Sigmoid colon (tissue), 7 donors: ENCODE data around the gene MYLIP. TPM values are rescaled to one million over a fixed set of nuclear protein-coding genes. Genes with fewer than 3 reads are reported as not detected.
A peak's percentile ranks its signal among the peaks of the same experiment; 100 is the strongest.

Experiments used
- DNase-seq: peaks from one replicate; pipeline ENCODE4 v3.0.0-alpha.2; 2019
- H3K27ac ChIP-seq, 4 donors: fragments of 200-600 bp; sonication (generic); one replicate each; pipeline ENCODE4 v1.5.1; 2016 to 2019; ENCODE audit warnings: mild to moderate bottlenecking in 1 of 4
- H3K27me3 ChIP-seq, 3 donors: fragments of 200-600 bp; sonication (generic); one replicate each; pipeline ENCODE4 v1.5.1; 2019; ENCODE audit warnings: mild to moderate bottlenecking in 1 of 3
- H3K36me3 ChIP-seq, 4 donors: fragments of 200-600 bp; sonication (generic); one replicate each; pipeline ENCODE4 v1.5.1; 2016 to 2019
- H3K4me1 ChIP-seq, 4 donors: fragments of 200-600 bp; sonication (generic); one replicate each; pipeline ENCODE4 v1.5.1; 2017 to 2019
- H3K4me3 ChIP-seq, 4 donors: fragments of 200-600 bp; sonication (generic); one replicate each; pipeline ENCODE4 v1.5.1; 2017 to 2019; ENCODE audit warnings: mild to moderate bottlenecking in 2 of 4, moderate library complexity in 1 of 4
- H3K9me3 ChIP-seq, 4 donors: fragments of 200-600 bp in 3 of 4; sonication (generic) in 3 of 4; one replicate each; pipeline versions ENCODE4 v1.5.1 to v1.6.1; 2013 to 2019
- EP300 ChIP-seq, 4 donors: sonication (generic); formaldehyde crosslinking; IDR thresholded peaks; one replicate each; pipeline ENCODE4 v1.6.1; 2017; ENCODE audit warnings: antibody characterized with exemption in 4 of 4
- POLR2A ChIP-seq, 2 donors: fragments of 450-650 bp; IDR thresholded peaks; one replicate each; pipeline ENCODE4 v1.6.1; 2016; ENCODE audit warnings: antibody characterized with exemption in 2 of 2, mild to moderate bottlenecking in 2 of 2, moderate library complexity in 2 of 2
- POLR2AphosphoS5 ChIP-seq, 4 donors: sonication (generic); formaldehyde crosslinking; IDR thresholded peaks; one replicate each; pipeline ENCODE4 v1.6.1; 2017; ENCODE audit warnings: antibody characterized with exemption in 4 of 4
- WGBS, 2 donors: extraction: QIAGEN DNeasy Blood & Tissue Kit; methylation state at CpG; one replicate each; pipeline ENCODE4 v1.1.7; 2013; 5-methylcytosine and 5-hydroxymethylcytosine counted together
- intact Hi-C: fragments of 100-400 bp; cut with DNase I; formaldehyde crosslinking; loops from one replicate; pipeline ENCODE4 v1.15.1; 2023
- polyA plus RNA-seq, 3 donors: library from polyadenylated mRNA; stranded (reverse); fragments of 200-250 nt; gene quantifications; one replicate each; pipeline ENCODE4 v1.2.3, GENCODE V29; 2013
- total RNA-seq, 4 donors: library from RNA; depleted of rRNA; stranded (reverse); fragments of >200 nt; gene quantifications; one replicate each; pipeline ENCODE4 v1.1.0, GENCODE V29; 2016
- TF ChIP-seq, protein P1 (sequence below), 4 experiments: fragments of 450-650 bp in 3 of 4; fragments of 200-600 bp in 1 of 4; IDR thresholded peaks; one replicate each; pipeline ENCODE4 v1.5.1; 2016 to 2019; ENCODE audit warnings: antibody characterized with exemption in 4 of 4, mild to moderate bottlenecking in 3 of 4, moderate library complexity in 2 of 4
- donor health status: healthy with polysubstance abuse.
- donor health status: Bipolar disorder and iron deficiency.
- donor health status: healthy.

MYLIP gene
- total and polyA plus RNA-seq, 7 donors, result 13.4 to 50.0 (median 21.6) TPM

DNA sequence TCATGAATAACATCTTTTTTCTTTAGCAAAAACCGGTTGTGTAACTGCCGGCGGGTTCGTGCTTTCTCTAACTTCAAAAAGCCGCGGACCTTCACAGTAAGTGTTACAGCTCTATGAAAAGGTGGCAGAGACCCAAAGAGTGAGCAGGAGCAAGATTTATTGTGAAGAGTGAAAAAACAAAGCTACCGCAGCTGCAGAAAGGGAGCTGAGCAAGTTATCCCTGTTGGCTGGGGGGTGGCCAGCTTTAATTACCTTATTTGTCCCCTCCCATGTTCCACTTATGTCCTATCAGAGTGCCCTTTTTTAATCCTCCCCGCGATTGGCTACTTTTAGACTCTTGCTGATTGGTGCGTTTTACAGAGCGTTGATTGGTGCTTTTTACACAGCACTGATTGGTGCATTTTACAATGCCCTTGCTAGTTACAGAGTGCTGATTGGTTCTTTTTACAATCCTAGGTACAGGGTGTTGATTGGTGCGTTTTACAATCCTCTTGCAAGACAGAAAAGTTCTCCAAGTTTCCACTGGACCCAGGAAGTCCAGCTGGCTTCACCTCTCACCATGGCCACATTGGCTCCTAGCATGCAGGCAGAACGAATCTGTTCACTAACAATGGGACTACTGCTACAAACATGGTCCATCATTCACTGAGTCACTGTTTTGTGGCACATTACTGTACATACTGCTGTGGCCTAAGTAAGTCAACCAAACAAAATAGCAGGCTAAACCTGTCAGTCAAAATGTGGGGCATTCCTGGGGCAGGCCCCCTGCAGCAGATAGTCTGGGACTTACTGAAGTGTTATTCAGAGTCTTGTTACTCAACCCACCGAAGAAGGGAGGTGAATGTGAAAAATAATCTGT is 52.8 kb downstream of the MYLIP start:
- TF ChIP-seq, protein P1, sequence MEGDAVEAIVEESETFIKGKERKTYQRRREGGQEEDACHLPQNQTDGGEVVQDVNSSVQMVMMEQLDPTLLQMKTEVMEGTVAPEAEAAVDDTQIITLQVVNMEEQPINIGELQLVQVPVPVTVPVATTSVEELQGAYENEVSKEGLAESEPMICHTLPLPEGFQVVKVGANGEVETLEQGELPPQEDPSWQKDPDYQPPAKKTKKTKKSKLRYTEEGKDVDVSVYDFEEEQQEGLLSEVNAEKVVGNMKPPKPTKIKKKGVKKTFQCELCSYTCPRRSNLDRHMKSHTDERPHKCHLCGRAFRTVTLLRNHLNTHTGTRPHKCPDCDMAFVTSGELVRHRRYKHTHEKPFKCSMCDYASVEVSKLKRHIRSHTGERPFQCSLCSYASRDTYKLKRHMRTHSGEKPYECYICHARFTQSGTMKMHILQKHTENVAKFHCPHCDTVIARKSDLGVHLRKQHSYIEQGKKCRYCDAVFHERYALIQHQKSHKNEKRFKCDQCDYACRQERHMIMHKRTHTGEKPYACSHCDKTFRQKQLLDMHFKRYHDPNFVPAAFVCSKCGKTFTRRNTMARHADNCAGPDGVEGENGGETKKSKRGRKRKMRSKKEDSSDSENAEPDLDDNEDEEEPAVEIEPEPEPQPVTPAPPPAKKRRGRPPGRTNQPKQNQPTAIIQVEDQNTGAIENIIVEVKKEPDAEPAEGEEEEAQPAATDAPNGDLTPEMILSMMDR (IDR thresholded peaks at IDR 0.05), result no peak
- TF ChIP-seq POLR2AphosphoS5 (IDR thresholded peaks at IDR 0.05), result no peak
- no peak for TF ChIP-seq EP300 (IDR thresholded peaks at IDR 0.05)
- TF ChIP-seq POLR2A (IDR thresholded peaks at IDR 0.05), result no peak
- intact Hi-C loops, result loop anchor here (5.0 kb wide), 1 partner anchor 49 kb away; no protein-coding TSS in a partner anchor
- Histone ChIP-seq H3K4me1 (peaks cover 0 to 7% (median 4%) of the 10 kb centered on the region in 4 donors), H3K27ac (no peak overlapping the region), H3K9me3 (no peaks in the 10 kb centered on the region), H3K27me3 (no peaks in the 10 kb centered on the region), H3K36me3 (no peaks in the 10 kb centered on the region), H3K4me3 (no peak overlapping the region)
- 90 to 92% methylated on average over 14 of the region's 14 CpGs for WGBS, 2 donors
- no peak for DNase-seq

DNA sequence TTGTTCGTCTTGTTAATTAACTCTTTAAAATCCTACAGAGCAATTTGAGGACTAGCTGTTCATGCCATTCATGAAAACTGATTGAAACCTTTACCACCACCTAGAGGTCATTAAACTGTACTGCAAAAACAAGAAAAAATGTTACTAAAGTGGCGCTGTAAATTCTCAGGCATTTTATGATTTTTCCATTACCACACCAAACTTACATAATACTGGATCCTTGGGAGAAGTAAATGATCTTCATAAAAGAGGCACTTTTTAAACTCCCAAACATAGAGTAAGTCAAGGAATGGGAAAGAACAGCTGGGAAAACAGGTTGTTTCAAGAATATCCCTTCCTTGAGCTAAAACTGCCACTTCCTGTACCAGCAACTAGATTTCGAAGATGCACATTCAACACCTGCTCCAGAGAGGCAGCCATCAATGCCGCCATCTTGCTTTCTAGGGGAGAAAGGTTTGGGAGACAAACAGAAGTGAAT is 54.3 kb downstream of the MYLIP start:
- H3K4me3 ChIP-seq, result no peak overlapping the region

DNA sequence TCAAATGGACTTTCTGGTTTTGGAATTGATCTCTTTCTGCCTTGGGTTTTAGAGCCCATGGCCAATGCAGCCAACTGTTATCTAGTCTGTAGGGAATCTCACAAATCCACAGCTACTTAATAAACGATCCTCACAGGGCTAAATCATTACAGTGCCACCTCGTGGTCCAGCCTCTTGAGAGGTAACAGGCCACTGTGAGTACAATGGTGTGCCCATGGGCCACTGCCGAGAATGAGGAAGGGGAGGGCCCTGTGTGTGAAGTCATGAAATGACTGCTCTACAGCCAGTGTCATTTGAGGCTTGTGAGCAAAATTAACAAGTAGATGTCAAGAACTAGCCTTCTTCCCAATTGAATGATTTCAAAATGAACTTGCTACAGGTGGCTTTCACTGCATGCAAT is 55.2 kb downstream of the MYLIP start:
- intact Hi-C loops, result loop anchor here (5.0 kb wide), 1 partner anchor 52 kb away; no protein-coding TSS in a partner anchor
- H3K4me3 ChIP-seq, result no peak overlapping the region
- no peaks in the 10 kb centered on the region for H3K36me3 ChIP-seq
- H3K27ac ChIP-seq, result no peak overlapping the region
- H3K27me3 ChIP-seq, result no peaks in the 10 kb centered on the region
- no peaks in the 10 kb centered on the region for H3K9me3 ChIP-seq
- TF ChIP-seq POLR2AphosphoS5 (IDR thresholded peaks at IDR 0.05) (no peak), EP300 (IDR thresholded peaks at IDR 0.05) (no peak), POLR2A (IDR thresholded peaks at IDR 0.05) (no peak)
- TF ChIP-seq, protein P1 (IDR thresholded peaks at IDR 0.05), result no peak
- WGBS, 2 donors, result 28 to 52% methylated on average over 3 of the region's 3 CpGs
- DNase-seq, result no peak
- H3K4me1 ChIP-seq, result peaks cover 0 to 13% (median 4%) of the 10 kb centered on the region in 4 donors

More for the DNA sequence above, 54.3 kb downstream of the MYLIP start:
- H3K27ac ChIP-seq, result peak overlapping the region in 1 of 4 donors; percentile 38
- no peaks in the 10 kb centered on the region for H3K27me3 ChIP-seq
- no peaks in the 10 kb centered on the region for H3K9me3 ChIP-seq
- no peaks in the 10 kb centered on the region for H3K36me3 ChIP-seq
- no peak for DNase-seq
- intact Hi-C loops, result loop anchor here (1.0 to 5.0 kb wide), 2 partner anchors 51 to 492 kb away; no protein-coding TSS in a partner anchor
- peaks cover 0 to 12% (median 4%) of the 10 kb centered on the region in 4 donors for H3K4me1 ChIP-seq
- TF ChIP-seq POLR2A (IDR thresholded peaks at IDR 0.05) (no peak), POLR2AphosphoS5 (IDR thresholded peaks at IDR 0.05) (peak in 2 of 4 donors; percentile 15 to 28)
- TF ChIP-seq, protein P1 (IDR thresholded peaks at IDR 0.05), result peak; percentile 23 to 79 (median 64)
- WGBS, 2 donors, result 16 to 22% methylated on average over 4 of the region's 4 CpGs

GRCh38 chr6:16184551-16184950 is 55.7 kb downstream of the MYLIP start:
- 19 to 74% methylated on average over 3 of the region's 3 CpGs for WGBS, 2 donors
- Histone ChIP-seq H3K36me3 (no peaks in the 10 kb centered on the region), H3K27ac (no peak overlapping the region), H3K9me3 (no peaks in the 10 kb centered on the region), H3K27me3 (no peaks in the 10 kb centered on the region), H3K4me3 (no peak overlapping the region), H3K4me1 (peaks cover 0 to 13% (median 4%) of the 10 kb centered on the region in 4 donors)
- no peak for TF ChIP-seq POLR2AphosphoS5 (IDR thresholded peaks at IDR 0.05)
- DNase-seq, result no peak
- intact Hi-C loops, result loop anchor here (5.0 kb wide), 1 partner anchor 52 kb away; no protein-coding TSS in a partner anchor

DNA sequence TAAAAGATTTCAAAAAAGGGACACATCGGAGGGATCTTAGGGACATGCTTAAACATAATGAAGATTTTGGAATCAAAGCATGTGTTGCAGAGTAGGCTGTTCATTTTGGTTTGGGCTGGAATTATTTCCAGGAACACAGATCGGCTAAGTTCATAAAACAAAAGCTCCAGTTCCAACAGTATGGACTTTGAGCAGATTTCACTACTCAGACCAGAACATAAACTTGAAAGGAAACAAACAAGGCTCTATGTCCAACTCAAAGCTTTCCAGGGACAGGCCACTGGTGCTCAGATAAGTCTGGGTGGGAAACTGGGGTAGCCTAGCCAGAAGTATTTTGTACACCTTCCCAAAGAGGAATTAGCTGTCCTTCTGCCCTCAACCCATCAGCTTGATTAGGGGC is 58.3 kb downstream of the MYLIP start:
- intact Hi-C loops, result no loop called here
- TF ChIP-seq POLR2AphosphoS5 (IDR thresholded peaks at IDR 0.05), result no peak
- no peak for TF ChIP-seq POLR2A (IDR thresholded peaks at IDR 0.05)
- no peak for TF ChIP-seq EP300 (IDR thresholded peaks at IDR 0.05)
- TF ChIP-seq, protein P1 (IDR thresholded peaks at IDR 0.05), result no peak
- WGBS, 2 donors, result 54 to 82% methylated on average over 2 of the region's 2 CpGs
- H3K36me3 ChIP-seq, result no peaks in the 10 kb centered on the region
- no peaks in the 10 kb centered on the region for H3K9me3 ChIP-seq
- H3K4me3 ChIP-seq, result no peak overlapping the region
- H3K27me3 ChIP-seq, result no peaks in the 10 kb centered on the region
- H3K27ac ChIP-seq, result no peak overlapping the region
- DNase-seq, result no peak
- H3K4me1 ChIP-seq, result peaks cover 0 to 19% (median 7%) of the 10 kb centered on the region in 4 donors
